Measurements from ENCODE around the gene ABCC8. TPM values are rescaled to one million over a fixed set of nuclear protein-coding genes. Genes with fewer than 3 reads are reported as not detected.

The ABCC8 gene
- total and polyA plus RNA-seq, 2 of the 8 experiments (the other 6 are each of a cell fraction or from before 2014, with no cell fraction given), result 3.7 to 4.9 TPM

- peak; percentile 78 for FAIRE-seq
- H2BK20ac ChIP-seq (ENCODE audit: low read length), result no peak overlapping the region
- no peak for TF ChIP-seq CBX8 (IDR thresholded peaks at IDR 0.05; ENCODE audit: borderline replicate concordance, low read depth, low read length)
- TF ChIP-seq CTCF (IDR thresholded peaks at IDR 0.05; ENCODE audit: control extremely low read depth in 1 of 3, insufficient read depth in 1 of 3, low read depth in 1 of 3, low read length in 3 of 3), result peak; percentile 87 to 96 (median 91)
- no peak for TF ChIP-seq EZH2 (IDR thresholded peaks at IDR 0.05; ENCODE audit: low read depth, low read length, severe bottlenecking)
- TF ChIP-seq POLR2A (IDR thresholded peaks at IDR 0.05; ENCODE audit: control extremely low read depth in 1 of 2, low read depth in 2 of 2, low read length in 2 of 2), result no peak
- TF ChIP-seq CBX5 (IDR thresholded peaks at IDR 0.05; ENCODE audit: low read depth, low read length), result no peak
- no peak for TF ChIP-seq NRF1 (IDR thresholded peaks at IDR 0.05; ENCODE audit: low read depth, low read length)
- TF ChIP-seq YY1 (IDR thresholded peaks at IDR 0.05; ENCODE audit: low read depth, low read length), result peak; percentile 60; the same call in 1 of the 2 replicates
- TF ChIP-seq NANOG (IDR thresholded peaks at IDR 0.05; ENCODE audit: insufficient read depth, low read depth, low read length, poor library complexity, severe bottlenecking), result no peak
- peak; percentile 95 to 98 for TF ChIP-seq RAD21 (IDR thresholded peaks at IDR 0.05 in 1 of 2, conservative IDR thresholded peaks at IDR 0.05 in 1 of 2; ENCODE audit: low read depth in 2 of 2, low read length in 2 of 2)
These were observed 27.9 kb upstream of the ABCC8 start for GRCh38 chr11:17504330-17505107.

More at GRCh38 chr11:17504330-17505107, 27.9 kb upstream of the ABCC8 start:
- Histone ChIP-seq H3K4ac (replicated peaks; ENCODE audit: insufficient read length, low read depth, low read length) (no peak overlapping the region), H3K4me2 (ENCODE audit: insufficient read depth in 1 of 2, low read depth in 2 of 2, low read length in 2 of 2) (no peak overlapping the region), H3K9me3 (ENCODE audit: insufficient read depth in 2 of 2, low read depth in 1 of 2, low read length in 1 of 2) (no peaks in the 10 kb centered on the region), H3K27me3 (replicated peaks in 1 of 4; ENCODE audit: control insufficient read depth in 3 of 4, extremely low read depth in 1 of 4, insufficient read depth in 3 of 4, low read length in 3 of 4) (peaks cover 0 to 2% (median 0%) of the 10 kb centered on the region in 4 experiments; a peak in 1 of 7 replicates), H2BK15ac (ENCODE audit: low read length) (no peak overlapping the region), H4K5ac (ENCODE audit: insufficient read length, low read depth, low read length) (no peak overlapping the region), H3K23me2 (ENCODE audit: low read depth, low read length) (no peaks in the 10 kb centered on the region), H3K79me1 (ENCODE audit: low read depth, low read length) (no peaks in the 10 kb centered on the region), H3K4me3 (ENCODE audit: extremely low read depth in 1 of 4, insufficient read depth in 2 of 4, low read depth in 3 of 4, low read length in 4 of 4) (no peak overlapping the region), H3K56ac (replicated peaks; ENCODE audit: insufficient read length, low read depth, low read length) (no peak overlapping the region), H3K18ac (ENCODE audit: extremely low read depth, low read length) (no peak overlapping the region), H2BK12ac (ENCODE audit: low read depth, low read length) (no peak overlapping the region), H3K79me2 (ENCODE audit: control insufficient read depth in 1 of 2, insufficient read depth in 2 of 2, low read length in 2 of 2) (no peaks in the 10 kb centered on the region), H3K14ac (ENCODE audit: insufficient read length) (no peak overlapping the region), H2BK120ac (replicated peaks; ENCODE audit: low read depth, low read length) (no peak overlapping the region), H3K9ac (replicated peaks in 1 of 4; ENCODE audit: extremely low read depth in 1 of 4, low read depth in 3 of 4, low read length in 3 of 4) (no peak overlapping the region), H4K20me1 (replicated peaks in 1 of 2; ENCODE audit: control insufficient read depth in 1 of 2, insufficient read depth in 2 of 2, low read length in 2 of 2) (no peaks in the 10 kb centered on the region), H2AFZ (ENCODE audit: low read length) (no peak overlapping the region), H3K23ac (ENCODE audit: insufficient read length) (no peak overlapping the region), H4K91ac (replicated peaks; ENCODE audit: insufficient read length, low read length) (no peak overlapping the region), H3K36me3 (ENCODE audit: control insufficient read depth in 2 of 4, insufficient read depth in 4 of 4, low read length in 3 of 4) (no peaks in the 10 kb centered on the region), H2AK5ac (ENCODE audit: low read depth, low read length) (no peak overlapping the region), H4K8ac (ENCODE audit: extremely low read depth, insufficient read depth, low read length) (no peak overlapping the region), H2BK5ac (ENCODE audit: low read depth, low read length) (no peak overlapping the region), H3K27ac (ENCODE audit: low read depth, low read length) (no peak overlapping the region), H3K4me1 (replicated peaks in 1 of 4; ENCODE audit: control insufficient read depth in 3 of 4, insufficient read depth in 4 of 4, low read length in 3 of 4) (no peaks in the 10 kb centered on the region; a peak in 1 of 7 replicates)
- POLR2A ChIA-PET (ENCODE audit: partially characterized antibody), result interaction anchor here (0.6 to 1.7 kb wide), 2 partner anchors 9 to 28 kb away, joined by 4 read pairs; partner anchors contain the start of gene ABCC8
- WGBS, 2 experiments (ENCODE audit: extremely low coverage in 1 of 2, insufficient coverage in 1 of 2, insufficient read length in 1 of 2, insufficient replicate concordance in 2 of 2, low coverage in 1 of 2, low lambda C conversion rate in 2 of 2, missing lambda C conversion rate in 1 of 2), result 62% methylated on average over 9 of the region's 9 CpGs; no CpG with 5 or more reads in 1 of the 2 experiments
- peak in 1 of 2 experiments; percentile 93 for DNase-seq (ENCODE audit: low read depth in 1 of 2, low spot score in 2 of 2)
- CTCF ChIA-PET (ENCODE audit: partially characterized antibody), result interaction anchor here (0.6 to 44.8 kb wide), 29 partner anchors 8 to 398 kb away, joined by 3 to 1414 read pairs (median 5); partner anchors contain the start of genes KCNJ11 and OTOG
